Measurements from ENCODE around the gene CLMP. TPM values are rescaled to one million over a fixed set of nuclear protein-coding genes. Genes with fewer than 3 reads are reported as not detected.

CLMP gene
- total and polyA plus RNA-seq, 4 donors = 0.12 to 1.3 (median 0.35) TPM

GRCh38 chr11:123072762-123073161 lies 122.3 kb downstream of the CLMP start (continued):
- no peak for TF ChIP-seq REST (IDR thresholded peaks at IDR 0.05)

- Histone ChIP-seq H3K27ac (ENCODE audit: low read depth in 1 of 2, low read length in 2 of 2) (no peak overlapping the region), H3K27me3 (ENCODE audit: control insufficient read depth in 4 of 4, insufficient read depth in 4 of 4, low read length in 3 of 4) (no peaks in the 10 kb centered on the region), H3K4me1 (ENCODE audit: control insufficient read depth in 4 of 4, insufficient read depth in 4 of 4, low read length in 3 of 4) (peaks cover 0 to 3% (median under 1%) of the 10 kb centered on the region in 4 donors), H3K4me3 (ENCODE audit: low read depth in 1 of 3, low read length in 3 of 3) (no peak overlapping the region), H3K9me3 (ENCODE audit: control insufficient read depth in 4 of 4, low read length in 3 of 4) (no peaks in the 10 kb centered on the region), H3K9ac (ENCODE audit: low read depth in 1 of 2, low read length in 2 of 2) (no peak overlapping the region), H3K36me3 (ENCODE audit: control insufficient read depth in 4 of 4, insufficient read depth in 3 of 4, low read depth in 1 of 4, low read length in 3 of 4) (no peaks in the 10 kb centered on the region)
- TF ChIP-seq HNF4A (conservative IDR thresholded peaks at IDR 0.05) (no peak), ATF3 (IDR thresholded peaks at IDR 0.05) (no peak), FOXA1 (IDR thresholded peaks at IDR 0.05) (no peak), HNF4G (IDR thresholded peaks at IDR 0.05) (no peak), ZBTB33 (IDR thresholded peaks at IDR 0.05) (no peak), RAD21 (IDR thresholded peaks at IDR 0.05) (no peak), SP1 (IDR thresholded peaks at IDR 0.05) (no peak), REST (IDR thresholded peaks at IDR 0.05) (no peak)
- WGBS = 77% methylated on average over 2 of the region's 2 CpGs
- no peak for DNase-seq (ENCODE audit: low spot score)
These were observed 122.7 kb downstream of the CLMP start for GRCh38 chr11:123072332-123072761.
